ENCODE measurements around the gene RCAN1. TPM values are rescaled to one million over a fixed set of nuclear protein-coding genes. Genes with fewer than 3 reads are reported as not detected.
A peak's percentile ranks its signal among the peaks of the same experiment; 100 is the strongest.

RCAN1 gene
- total RNA-seq, 2 experiments from 2014 or later: 11.5 to 13.2 TPM

GRCh38 chr21:34595457-34595856 is 19.5 kb downstream of the RCAN1 start:
- Mint-ChIP-seq H3K9me3 (no peaks in the 10 kb centered on the region), H3K27ac (no peak overlapping the region), H3K4me3 (no peak overlapping the region), H3K4me1 (peaks cover 4% of the 10 kb centered on the region), H3K27me3 (no peaks in the 10 kb centered on the region), H3K36me3 (no peaks in the 10 kb centered on the region)
- no peak for DNase-seq

GRCh38 chr21:34594566-34595234 is 20.2 kb downstream of the RCAN1 start:
- no peaks in the 10 kb centered on the region for H3K9me3 Mint-ChIP-seq
- H3K4me3 Mint-ChIP-seq: no peak overlapping the region
- DNase-seq: no peak
- no peaks in the 10 kb centered on the region for H3K27me3 Mint-ChIP-seq
- H3K27ac Mint-ChIP-seq: no peak overlapping the region
- no peaks in the 10 kb centered on the region for H3K36me3 Mint-ChIP-seq
- H3K4me1 Mint-ChIP-seq: peaks cover 11% of the 10 kb centered on the region

- peaks cover 10% of the 10 kb centered on the region for H3K4me1 Mint-ChIP-seq
- no peaks in the 10 kb centered on the region for H3K27me3 Mint-ChIP-seq
- no peaks in the 10 kb centered on the region for H3K9me3 Mint-ChIP-seq
- no peak overlapping the region for H3K27ac Mint-ChIP-seq
- DNase-seq: no peak
- H3K4me3 Mint-ChIP-seq: no peak overlapping the region
- no peaks in the 10 kb centered on the region for H3K36me3 Mint-ChIP-seq
These were observed 20.9 kb downstream of the RCAN1 start for GRCh38 chr21:34593954-34594531.

GRCh38 chr21:34593423-34593822 is 21.5 kb downstream of the RCAN1 start:
- no peaks in the 10 kb centered on the region for H3K9me3 Mint-ChIP-seq
- peaks cover 9% of the 10 kb centered on the region for H3K4me1 Mint-ChIP-seq

GRCh38 chr21:34592120-34592955 is 22.6 kb downstream of the RCAN1 start:
- DNase-seq: no peak
- H3K36me3 Mint-ChIP-seq: peaks cover 9% of the 10 kb centered on the region
- no peak overlapping the region for H3K4me3 Mint-ChIP-seq
- peaks cover 9% of the 10 kb centered on the region for H3K4me1 Mint-ChIP-seq
- H3K9me3 Mint-ChIP-seq: peaks cover 7% of the 10 kb centered on the region
- no peaks in the 10 kb centered on the region for H3K27me3 Mint-ChIP-seq
- no peak overlapping the region for H3K27ac Mint-ChIP-seq

More at GRCh38 chr21:34593423-34593822, 21.5 kb downstream of the RCAN1 start:
- Mint-ChIP-seq H3K36me3 (peaks cover 3% of the 10 kb centered on the region), H3K27me3 (no peaks in the 10 kb centered on the region), H3K4me3 (no peak overlapping the region), H3K27ac (no peak overlapping the region)
- no peak for DNase-seq

- peaks cover 13% of the 10 kb centered on the region for H3K9me3 Mint-ChIP-seq
- no peaks in the 10 kb centered on the region for H3K27me3 Mint-ChIP-seq
- no peak for DNase-seq
- peak overlapping the region; percentile 26 for H3K27ac Mint-ChIP-seq
- peaks cover 9% of the 10 kb centered on the region for H3K4me1 Mint-ChIP-seq
- peaks cover 12% of the 10 kb centered on the region for H3K36me3 Mint-ChIP-seq
- no peak overlapping the region for H3K4me3 Mint-ChIP-seq
These were observed 24.4 kb downstream of the RCAN1 start for GRCh38 chr21:34590520-34590919.

GRCh38 chr21:34589511-34590282 is 25.2 kb downstream of the RCAN1 start:
- Mint-ChIP-seq H3K4me3 (no peak overlapping the region), H3K9me3 (peaks cover 13% of the 10 kb centered on the region), H3K27me3 (no peaks in the 10 kb centered on the region), H3K36me3 (peaks cover 12% of the 10 kb centered on the region), H3K27ac (no peak overlapping the region), H3K4me1 (peaks cover 9% of the 10 kb centered on the region)
- DNase-seq: no peak

- no peak overlapping the region for H3K4me3 Mint-ChIP-seq
- H3K27ac Mint-ChIP-seq: no peak overlapping the region
- peaks cover 17% of the 10 kb centered on the region for H3K4me1 Mint-ChIP-seq
- peaks cover 12% of the 10 kb centered on the region for H3K36me3 Mint-ChIP-seq
- DNase-seq: no peak
- no peaks in the 10 kb centered on the region for H3K27me3 Mint-ChIP-seq
- H3K9me3 Mint-ChIP-seq: peaks cover 13% of the 10 kb centered on the region
These were observed 30.9 kb downstream of the RCAN1 start for GRCh38 chr21:34583926-34584563.

GRCh38 chr21:34582506-34583150 is 32.3 kb downstream of the RCAN1 start:
- no peak for DNase-seq
- H3K4me3 Mint-ChIP-seq: no peak overlapping the region
- no peak overlapping the region for H3K27ac Mint-ChIP-seq
- H3K9me3 Mint-ChIP-seq: peaks cover 6% of the 10 kb centered on the region
- H3K4me1 Mint-ChIP-seq: peaks cover 17% of the 10 kb centered on the region
- H3K27me3 Mint-ChIP-seq: no peaks in the 10 kb centered on the region
- peaks cover 4% of the 10 kb centered on the region for H3K36me3 Mint-ChIP-seq

GRCh38 chr21:34580181-34580700 is 34.7 kb downstream of the RCAN1 start:
- Mint-ChIP-seq H3K27ac (no peak overlapping the region), H3K36me3 (peaks cover 3% of the 10 kb centered on the region), H3K9me3 (no peaks in the 10 kb centered on the region), H3K27me3 (no peaks in the 10 kb centered on the region), H3K4me1 (peaks cover 17% of the 10 kb centered on the region), H3K4me3 (no peak overlapping the region)
- DNase-seq: no peak

GRCh38 chr21:34579411-34579810 is 35.5 kb downstream of the RCAN1 start:
- peaks cover 3% of the 10 kb centered on the region for H3K36me3 Mint-ChIP-seq
- H3K27ac Mint-ChIP-seq: no peak overlapping the region
- H3K9me3 Mint-ChIP-seq: no peaks in the 10 kb centered on the region
- DNase-seq: no peak
- no peak overlapping the region for H3K4me3 Mint-ChIP-seq
- peaks cover 16% of the 10 kb centered on the region for H3K4me1 Mint-ChIP-seq
- H3K27me3 Mint-ChIP-seq: no peaks in the 10 kb centered on the region

GRCh38 chr21:34576041-34576511 is 38.8 kb downstream of the RCAN1 start:
- Mint-ChIP-seq H3K4me3 (no peak overlapping the region), H3K9me3 (peaks cover 2% of the 10 kb centered on the region), H3K27me3 (no peaks in the 10 kb centered on the region), H3K27ac (no peak overlapping the region), H3K36me3 (peaks cover 15% of the 10 kb centered on the region), H3K4me1 (peaks cover 3% of the 10 kb centered on the region)
- DNase-seq: no peak

- peaks cover 2% of the 10 kb centered on the region for H3K9me3 Mint-ChIP-seq
- no peak overlapping the region for H3K4me3 Mint-ChIP-seq
- no peaks in the 10 kb centered on the region for H3K27me3 Mint-ChIP-seq
- no peak overlapping the region for H3K27ac Mint-ChIP-seq
- no peak for DNase-seq
- peaks cover 15% of the 10 kb centered on the region for H3K36me3 Mint-ChIP-seq
- no peaks in the 10 kb centered on the region for H3K4me1 Mint-ChIP-seq
These were observed 40.0 kb downstream of the RCAN1 start for GRCh38 chr21:34574601-34575529.
